Chondrocyte (in vitro differentiated cells): Measurements from ENCODE around the gene CEP43. TPM values are rescaled to one million over a fixed set of nuclear protein-coding genes. Genes with fewer than 3 reads are reported as not detected.
A peak's percentile ranks its signal among the peaks of the same experiment; 100 is the strongest.

Experiments used
- DNase-seq: peaks from one replicate; pipeline ENCODE4 v3.0.0; 2021; ENCODE audit warnings: mixed read lengths, low spot score
- H3K27ac Mint-ChIP-seq: one replicate; pipeline ENCODE4 v1.8.0; 2021; ENCODE audit warnings: mild to moderate bottlenecking, moderate library complexity, mixed read lengths; ENCODE audit not compliant: unreplicated experiment
- H3K27me3 Mint-ChIP-seq: 2 replicates; pipeline ENCODE4 v1.8.0; 2021; ENCODE audit warnings: low read depth, mixed read lengths
- H3K36me3 Mint-ChIP-seq: 2 replicates; pipeline ENCODE4 v1.8.0; 2021; ENCODE audit warnings: low read depth, mixed read lengths
- H3K4me1 Mint-ChIP-seq: 2 replicates; pipeline ENCODE4 v1.8.0; 2021; ENCODE audit warnings: low read depth, mild to moderate bottlenecking, mixed read lengths
- H3K4me3 Mint-ChIP-seq: one replicate; pipeline ENCODE4 v1.8.0; 2021; ENCODE audit warnings: mild to moderate bottlenecking, moderate library complexity, mixed read lengths; ENCODE audit not compliant: unreplicated experiment
- H3K9me3 Mint-ChIP-seq: 2 replicates; pipeline ENCODE4 v1.8.0; 2021; ENCODE audit warnings: low read depth, mixed read lengths
- CTCF ChIP-seq: fragments of 200-600 bp; sonication (generic); IDR thresholded peaks from 2 replicates; pipeline ENCODE4 v1.5.0; 2021; ENCODE audit warnings: antibody characterized with exemption, mild to moderate bottlenecking, moderate library complexity
- total RNA-seq: library from RNA; stranded (reverse); gene quantifications from 3 replicates; pipeline ENCODE4 v1.2.1, GENCODE V29; 2021

Gene CEP43
- total RNA-seq, 1 donor from 2014 or later, result 11.7 TPM

- TF ChIP-seq CTCF, result no peak
- peak overlapping the region; percentile 83 for H3K4me3 Mint-ChIP-seq
- H3K36me3 Mint-ChIP-seq, result no peaks in the 10 kb centered on the region
- H3K27me3 Mint-ChIP-seq, result no peaks in the 10 kb centered on the region
- H3K9me3 Mint-ChIP-seq, result no peaks in the 10 kb centered on the region
- DNase-seq, result no peak
- H3K27ac Mint-ChIP-seq, result peak overlapping the region; percentile 71
- peaks cover 24% of the 10 kb centered on the region for H3K4me1 Mint-ChIP-seq
Measured at GRCh38 chr6:166999884-167000253, 672 bp downstream of the CEP43 start.

GRCh38 chr6:167000759-167001158, 1.6 kb downstream of the CEP43 start:
- Mint-ChIP-seq H3K9me3 (no peaks in the 10 kb centered on the region), H3K27me3 (no peaks in the 10 kb centered on the region), H3K36me3 (peaks cover 4% of the 10 kb centered on the region), H3K27ac (no peak overlapping the region), H3K4me1 (peaks cover 24% of the 10 kb centered on the region), H3K4me3 (peak overlapping the region; percentile 38)
- TF ChIP-seq CTCF, result no peak
- no peak for DNase-seq

- H3K27ac Mint-ChIP-seq, result no peak overlapping the region
Measured at GRCh38 chr6:167005350-167006159, 6.4 kb downstream of the CEP43 start.

GRCh38 chr6:167007985-167008384, 8.8 kb downstream of the CEP43 start:
- no peak for TF ChIP-seq CTCF
- no peak overlapping the region for H3K4me3 Mint-ChIP-seq
- H3K36me3 Mint-ChIP-seq, result peaks cover 19% of the 10 kb centered on the region
- H3K9me3 Mint-ChIP-seq, result no peaks in the 10 kb centered on the region
- DNase-seq, result no peak
- H3K27me3 Mint-ChIP-seq, result no peaks in the 10 kb centered on the region
- H3K4me1 Mint-ChIP-seq, result no peaks in the 10 kb centered on the region
- no peak overlapping the region for H3K27ac Mint-ChIP-seq

More at GRCh38 chr6:167005350-167006159, 6.4 kb downstream of the CEP43 start:
- H3K9me3 Mint-ChIP-seq, result no peaks in the 10 kb centered on the region
- no peak for DNase-seq
- no peaks in the 10 kb centered on the region for H3K27me3 Mint-ChIP-seq
- no peak overlapping the region for H3K4me3 Mint-ChIP-seq
- H3K4me1 Mint-ChIP-seq, result peaks cover 13% of the 10 kb centered on the region
- TF ChIP-seq CTCF, result no peak
- H3K36me3 Mint-ChIP-seq, result peaks cover 16% of the 10 kb centered on the region

GRCh38 chr6:167013067-167013466, 13.9 kb downstream of the CEP43 start:
- peaks cover 17% of the 10 kb centered on the region for H3K36me3 Mint-ChIP-seq

More at GRCh38 chr6:167013067-167013466, 13.9 kb downstream of the CEP43 start:
- TF ChIP-seq CTCF, result no peak
- no peaks in the 10 kb centered on the region for H3K27me3 Mint-ChIP-seq
- no peak overlapping the region for H3K4me3 Mint-ChIP-seq
- no peaks in the 10 kb centered on the region for H3K9me3 Mint-ChIP-seq
- no peak for DNase-seq
- no peaks in the 10 kb centered on the region for H3K4me1 Mint-ChIP-seq
- H3K27ac Mint-ChIP-seq, result no peak overlapping the region
